ENCODE results near the gene ZNF524.

ZNF524 gene

DNA sequence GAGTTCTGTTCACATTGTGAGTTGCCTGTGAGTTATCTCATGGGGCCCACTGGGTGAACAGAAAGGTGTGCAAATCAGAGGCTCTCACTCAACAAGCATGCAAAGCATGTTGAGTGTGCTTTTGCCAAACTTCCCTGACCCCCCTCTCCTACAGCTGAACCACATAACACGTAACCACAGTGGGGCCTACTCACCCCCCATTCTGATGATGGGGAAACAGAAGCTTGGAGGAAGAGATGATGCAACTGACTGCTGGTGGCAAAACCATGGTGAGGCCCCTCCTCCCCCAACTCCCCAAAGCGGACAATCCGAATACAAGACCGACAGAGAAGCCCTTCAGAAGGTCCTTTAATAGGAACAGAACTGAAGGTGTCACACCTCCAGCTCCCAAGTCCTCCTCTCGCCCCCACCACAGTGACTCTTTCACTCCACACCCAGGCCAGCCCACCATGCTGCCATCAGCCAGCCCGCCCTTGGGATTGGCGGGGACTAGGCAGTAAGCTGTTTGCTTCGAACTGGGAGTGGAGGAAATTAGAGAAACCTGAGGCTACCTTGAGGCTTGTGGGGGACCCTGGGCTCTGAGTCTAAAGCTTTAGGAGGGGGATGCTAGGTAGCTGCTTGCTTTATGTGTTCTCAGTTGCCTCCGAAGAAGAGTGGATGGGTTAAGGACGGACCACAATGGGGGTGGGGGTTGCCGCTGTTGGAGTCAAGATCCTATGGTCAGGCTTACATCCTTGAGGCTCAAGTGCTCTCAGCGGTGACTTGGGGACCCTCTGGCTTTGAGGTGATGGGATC, 20.5 kb downstream of the ZNF524 start:
- Histone ChIP-seq H3K4me3 (ENCODE audit: low read depth, low read length) (no peak overlapping the region), H3K9me3 (no peaks in the 10 kb centered on the region), H3K4me1 (no peaks in the 10 kb centered on the region), H3K27me3 (no peaks in the 10 kb centered on the region), H3K36me3 (peaks cover 14% of the 10 kb centered on the region)
- TF ChIP-seq, protein P1, sequence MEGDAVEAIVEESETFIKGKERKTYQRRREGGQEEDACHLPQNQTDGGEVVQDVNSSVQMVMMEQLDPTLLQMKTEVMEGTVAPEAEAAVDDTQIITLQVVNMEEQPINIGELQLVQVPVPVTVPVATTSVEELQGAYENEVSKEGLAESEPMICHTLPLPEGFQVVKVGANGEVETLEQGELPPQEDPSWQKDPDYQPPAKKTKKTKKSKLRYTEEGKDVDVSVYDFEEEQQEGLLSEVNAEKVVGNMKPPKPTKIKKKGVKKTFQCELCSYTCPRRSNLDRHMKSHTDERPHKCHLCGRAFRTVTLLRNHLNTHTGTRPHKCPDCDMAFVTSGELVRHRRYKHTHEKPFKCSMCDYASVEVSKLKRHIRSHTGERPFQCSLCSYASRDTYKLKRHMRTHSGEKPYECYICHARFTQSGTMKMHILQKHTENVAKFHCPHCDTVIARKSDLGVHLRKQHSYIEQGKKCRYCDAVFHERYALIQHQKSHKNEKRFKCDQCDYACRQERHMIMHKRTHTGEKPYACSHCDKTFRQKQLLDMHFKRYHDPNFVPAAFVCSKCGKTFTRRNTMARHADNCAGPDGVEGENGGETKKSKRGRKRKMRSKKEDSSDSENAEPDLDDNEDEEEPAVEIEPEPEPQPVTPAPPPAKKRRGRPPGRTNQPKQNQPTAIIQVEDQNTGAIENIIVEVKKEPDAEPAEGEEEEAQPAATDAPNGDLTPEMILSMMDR (IDR thresholded peaks at IDR 0.05; ENCODE audit: low read depth, low read length): no peak
- DNase-seq: no peak

DNA sequence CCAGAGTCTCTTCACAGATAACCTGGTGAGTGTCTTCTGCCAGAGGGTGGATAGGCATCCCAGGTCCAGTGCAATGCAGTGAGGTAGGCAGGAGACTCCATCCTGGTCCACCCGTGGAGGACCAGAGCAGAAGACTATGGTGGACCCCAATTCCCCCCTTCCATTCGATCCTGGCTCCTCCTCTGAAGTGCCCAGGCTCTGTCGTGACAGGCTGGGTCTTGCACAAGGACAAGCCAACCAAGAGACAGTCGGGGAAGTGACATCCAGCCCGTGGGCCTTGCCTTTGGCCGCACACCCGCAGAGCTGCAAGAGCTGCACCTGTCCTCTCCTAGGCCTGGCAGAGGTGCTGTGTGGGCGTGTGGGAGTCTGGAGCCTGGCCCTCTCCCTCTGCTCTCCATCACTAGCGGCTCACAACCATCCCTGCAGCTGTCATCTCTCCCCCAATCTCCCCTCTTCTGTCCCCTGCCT, 21.2 kb downstream of the ZNF524 start:
- H3K4me1 ChIP-seq: no peaks in the 10 kb centered on the region
- H3K36me3 ChIP-seq: peaks cover 9% of the 10 kb centered on the region
- no peaks in the 10 kb centered on the region for H3K9me3 ChIP-seq
- no peak for DNase-seq
- TF ChIP-seq, protein P1 (IDR thresholded peaks at IDR 0.05; ENCODE audit: low read depth, low read length): no peak
- no peaks in the 10 kb centered on the region for H3K27me3 ChIP-seq
- no peak overlapping the region for H3K4me3 ChIP-seq (ENCODE audit: low read depth, low read length)

DNA sequence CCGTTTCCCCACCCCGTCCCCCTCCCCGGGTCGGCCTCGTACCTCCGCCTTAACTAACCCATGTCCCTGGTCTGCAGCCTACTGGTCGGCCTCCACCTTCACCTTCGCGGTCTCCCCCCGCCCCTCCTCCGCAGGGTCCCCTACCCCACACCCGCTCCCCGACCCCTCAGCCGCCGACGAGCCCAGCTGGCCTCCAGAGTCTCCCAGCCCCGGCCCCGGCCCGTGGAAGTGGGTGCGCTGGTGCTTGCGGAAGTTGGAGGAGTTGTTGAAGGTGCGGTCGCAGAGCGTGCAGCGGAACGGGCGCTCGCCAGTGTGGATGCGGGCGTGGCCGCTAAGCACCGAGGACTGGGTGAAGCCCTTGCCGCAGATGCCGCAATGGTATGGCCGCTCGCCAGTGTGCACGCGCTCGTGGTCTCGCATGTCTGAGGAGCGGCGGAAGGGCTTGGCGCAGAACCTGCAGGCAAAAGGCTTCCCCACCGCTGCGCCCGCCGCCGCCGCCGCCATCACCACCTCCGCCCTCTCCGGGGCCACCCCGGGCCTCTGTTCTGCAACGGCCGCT, 21.7 kb downstream of the ZNF524 start:
- Histone ChIP-seq H3K36me3 (peaks cover 4% of the 10 kb centered on the region; the same call in 1 of the 2 replicates), H3K4me1 (no peaks in the 10 kb centered on the region), H3K4me3 (ENCODE audit: low read depth, low read length) (no peak overlapping the region), H3K27me3 (no peaks in the 10 kb centered on the region), H3K9me3 (no peaks in the 10 kb centered on the region)
- no peak for DNase-seq
- TF ChIP-seq, protein P1 (IDR thresholded peaks at IDR 0.05; ENCODE audit: low read depth, low read length): no peak

DNA sequence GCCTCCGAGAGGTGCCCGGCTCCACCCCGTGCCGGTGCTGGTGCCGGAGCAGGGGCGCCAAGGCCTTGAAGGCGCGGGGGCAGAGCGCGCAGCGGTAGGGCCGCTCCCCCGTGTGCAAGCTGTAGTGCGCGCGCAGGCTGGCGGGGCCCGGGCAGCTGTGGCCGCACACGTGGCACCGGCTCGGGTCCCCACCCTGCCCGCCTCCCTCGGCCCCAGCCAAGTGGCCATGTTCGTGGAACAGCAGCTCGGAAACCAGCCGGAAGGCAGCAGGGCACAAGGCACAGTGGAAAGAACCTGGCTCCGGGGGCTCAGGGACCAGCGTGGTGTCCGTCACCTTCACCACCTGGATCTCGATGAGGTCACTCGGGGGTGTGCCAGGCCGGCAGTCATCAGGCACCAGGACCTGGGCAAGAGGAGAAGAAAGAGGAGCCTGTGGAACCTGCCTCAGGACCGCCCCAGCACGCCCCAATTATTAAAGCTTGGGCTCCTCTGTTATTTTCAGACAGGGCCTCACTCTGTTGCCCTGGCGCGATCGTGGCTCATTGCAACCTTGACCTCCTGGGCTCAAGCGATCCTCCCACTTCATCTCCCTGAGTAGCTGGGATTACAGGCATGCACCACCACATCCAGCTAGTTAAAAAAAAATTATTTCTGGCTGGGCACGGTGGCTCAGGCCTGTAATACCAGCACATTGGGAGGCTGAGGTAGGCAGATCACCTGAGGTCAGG, 22.3 kb downstream of the ZNF524 start:
- Histone ChIP-seq H3K9me3 (no peaks in the 10 kb centered on the region), H3K27me3 (no peaks in the 10 kb centered on the region), H3K36me3 (peaks cover 3% of the 10 kb centered on the region; the same call in 1 of the 2 replicates), H3K4me3 (ENCODE audit: low read depth, low read length) (no peak overlapping the region), H3K4me1 (no peaks in the 10 kb centered on the region)
- TF ChIP-seq, protein P1 (IDR thresholded peaks at IDR 0.05; ENCODE audit: low read depth, low read length): no peak
- no peak for DNase-seq

DNA sequence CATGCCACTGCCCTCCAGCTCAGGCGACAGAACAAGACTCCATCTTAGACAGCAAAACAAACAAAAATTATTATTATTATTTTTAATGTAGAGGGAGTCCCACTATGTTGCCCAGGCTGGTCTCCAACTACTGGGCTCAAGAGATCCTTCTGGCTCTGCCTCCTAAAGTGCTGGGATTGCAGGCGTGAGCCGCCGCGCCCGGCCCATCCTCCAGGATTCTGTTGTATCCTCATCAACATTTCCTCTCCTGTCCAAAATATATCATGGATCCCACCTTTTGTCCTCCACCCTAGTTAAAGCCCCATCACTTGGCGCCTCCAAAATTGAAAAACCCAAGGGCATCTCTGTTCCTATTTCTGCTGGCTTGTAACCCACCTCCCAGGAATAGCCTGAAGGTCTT, 23.0 kb downstream of the ZNF524 start:
- H3K4me1 ChIP-seq: no peaks in the 10 kb centered on the region
- H3K27me3 ChIP-seq: no peaks in the 10 kb centered on the region
- TF ChIP-seq, protein P1 (IDR thresholded peaks at IDR 0.05; ENCODE audit: low read depth, low read length): no peak
- no peak overlapping the region for H3K4me3 ChIP-seq (ENCODE audit: low read depth, low read length)
- H3K36me3 ChIP-seq: no peaks in the 10 kb centered on the region
- H3K9me3 ChIP-seq: no peaks in the 10 kb centered on the region
- DNase-seq: no peak

Measured in BE2C (cell line).